Epidermal melanocyte (primary cell): Measurements from ENCODE around the gene GRIK5.

Experiments
- DNase-seq: peaks from one replicate; pipeline ENCODE4 v3.0.0; 2011; ENCODE audit warnings: low spot score; ENCODE audit not compliant: insufficient read length

Gene GRIK5

DNA sequence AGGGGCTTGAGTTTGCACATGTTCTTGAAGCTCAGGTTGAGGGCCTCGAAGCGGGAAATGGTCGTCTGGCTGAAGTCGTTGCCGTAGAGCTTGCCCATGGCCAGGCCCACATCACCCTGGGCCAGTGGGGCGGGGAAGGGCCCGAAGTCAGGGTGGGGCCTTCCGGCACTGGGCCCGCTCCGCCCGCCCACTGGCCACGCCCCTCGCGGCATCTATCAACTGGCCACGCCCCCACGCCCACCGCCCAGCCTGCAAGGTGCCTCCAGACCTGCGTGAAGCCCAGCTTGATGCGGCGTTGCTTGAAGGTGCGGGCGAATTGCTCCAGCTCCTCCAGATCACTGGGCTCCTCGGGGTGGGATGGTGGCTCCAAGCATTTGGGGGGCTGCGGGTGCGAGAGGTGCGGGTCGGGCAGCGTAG, 25.8 kb upstream of the GRIK5 start:
- no peak for DNase-seq

DNA sequence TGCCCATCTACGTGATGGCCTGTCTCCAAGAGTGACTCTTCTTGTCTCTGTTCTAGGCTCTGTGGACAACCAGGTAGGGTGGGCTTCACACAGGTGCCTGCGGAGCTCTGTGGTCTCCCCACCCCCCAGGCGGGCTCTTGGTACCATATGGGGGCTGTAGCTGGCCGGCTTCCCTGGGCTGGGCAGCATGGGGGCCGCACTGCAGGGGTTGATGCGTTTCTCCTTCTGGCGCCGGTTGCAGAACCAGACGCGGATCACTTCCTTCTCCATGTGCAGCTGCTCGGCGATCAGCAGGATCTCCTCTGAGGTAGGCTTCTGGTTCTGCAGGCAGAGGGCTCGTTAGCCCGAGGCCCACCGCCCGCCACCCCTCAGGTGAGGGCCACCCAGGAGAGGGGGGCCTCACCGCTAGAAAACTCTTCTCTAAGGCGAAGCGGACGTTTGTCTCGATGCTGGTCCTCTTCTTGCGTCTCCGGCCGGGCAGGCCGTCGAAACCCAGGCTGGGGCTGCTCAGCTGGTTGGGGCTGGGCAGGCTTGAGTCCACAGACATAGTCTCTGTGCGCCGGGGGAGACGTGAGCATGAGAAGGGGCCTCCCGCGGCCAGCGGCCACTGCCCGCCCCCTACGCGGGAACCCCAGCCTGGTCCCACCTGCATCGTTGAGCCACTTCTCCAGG, 25.3 kb upstream of the GRIK5 start:
- no peak for DNase-seq

DNA sequence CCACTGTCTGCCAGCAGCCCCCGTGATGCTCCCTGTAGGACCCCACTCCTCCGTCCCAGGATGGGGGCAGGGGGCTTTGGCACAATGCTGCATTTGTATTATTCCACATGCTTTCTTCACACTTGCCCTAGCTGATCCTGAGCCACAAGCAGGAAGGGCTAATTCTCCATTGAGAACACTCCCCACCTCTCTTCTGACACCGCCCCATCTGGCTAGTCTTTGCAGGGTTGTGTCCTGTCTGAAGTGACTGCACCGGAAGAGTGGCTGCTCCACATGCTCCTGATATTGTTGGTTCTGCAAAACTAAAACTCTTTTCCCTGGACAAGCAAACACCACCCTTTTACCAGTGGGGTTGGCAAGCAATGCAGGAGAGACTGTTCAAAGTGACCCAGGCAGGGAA, 23.9 kb upstream of the GRIK5 start:
- no peak for DNase-seq

DNA sequence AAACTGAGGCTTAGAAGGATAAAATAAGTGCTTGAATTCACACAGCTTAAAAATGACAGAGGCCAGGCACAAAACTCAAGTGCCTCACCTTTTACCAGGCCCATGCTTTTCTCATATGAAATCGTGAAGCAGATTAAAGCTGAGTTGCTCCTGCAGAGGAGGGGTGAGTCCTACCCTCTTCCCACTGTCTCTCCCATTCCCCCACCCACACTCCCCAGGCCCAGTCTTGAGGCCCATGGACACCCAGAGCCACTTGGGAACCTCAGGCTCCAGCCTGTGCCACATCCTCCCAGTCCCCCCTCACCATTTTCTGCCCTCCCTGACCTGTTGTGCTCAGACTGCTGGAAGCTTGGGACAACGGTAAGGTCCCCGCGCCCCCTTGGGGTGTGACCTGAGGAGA, 23.5 kb upstream of the GRIK5 start:
- DNase-seq, result no peak

DNA sequence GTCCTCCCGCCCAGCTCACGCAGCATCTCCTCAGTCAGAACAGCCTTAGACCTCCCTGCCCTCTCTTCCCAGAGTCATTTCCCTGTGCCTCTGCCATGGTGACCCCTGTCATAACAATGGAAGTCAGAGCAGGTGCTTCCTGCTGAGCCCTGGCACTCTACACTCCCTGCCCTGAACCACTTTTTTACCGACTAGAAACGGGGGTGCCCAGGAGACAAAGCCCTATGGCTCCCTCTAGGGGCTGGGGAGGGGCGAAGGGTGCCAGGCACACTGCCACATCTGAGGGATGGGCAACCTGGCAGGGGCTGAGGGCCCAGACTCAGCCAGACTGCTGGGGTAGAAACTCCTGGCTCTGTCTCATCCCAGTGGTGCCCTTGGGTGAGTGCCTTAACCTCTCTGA, 22.3 kb upstream of the GRIK5 start:
- no peak for DNase-seq

DNA sequence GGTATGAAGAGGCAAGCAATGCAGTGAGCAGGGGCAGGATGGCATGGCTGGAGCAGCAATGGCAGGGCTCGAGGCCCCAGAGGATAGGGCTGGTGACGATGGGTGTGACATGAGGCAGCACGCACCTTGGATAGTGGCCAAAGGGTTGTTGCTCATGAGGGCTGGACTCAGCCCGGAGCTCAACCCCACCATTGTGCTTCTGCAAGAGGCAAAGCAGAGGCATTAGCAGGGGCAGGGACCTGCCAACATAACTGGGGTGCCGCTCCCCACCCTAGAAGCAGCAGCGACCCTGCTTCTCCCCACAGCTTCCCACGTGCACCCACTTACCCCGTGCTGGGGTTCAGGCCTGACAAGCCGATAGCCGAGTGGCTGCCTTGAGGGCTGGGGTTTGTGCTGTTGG, 21.7 kb upstream of the GRIK5 start:
- DNase-seq, result no peak

DNA sequence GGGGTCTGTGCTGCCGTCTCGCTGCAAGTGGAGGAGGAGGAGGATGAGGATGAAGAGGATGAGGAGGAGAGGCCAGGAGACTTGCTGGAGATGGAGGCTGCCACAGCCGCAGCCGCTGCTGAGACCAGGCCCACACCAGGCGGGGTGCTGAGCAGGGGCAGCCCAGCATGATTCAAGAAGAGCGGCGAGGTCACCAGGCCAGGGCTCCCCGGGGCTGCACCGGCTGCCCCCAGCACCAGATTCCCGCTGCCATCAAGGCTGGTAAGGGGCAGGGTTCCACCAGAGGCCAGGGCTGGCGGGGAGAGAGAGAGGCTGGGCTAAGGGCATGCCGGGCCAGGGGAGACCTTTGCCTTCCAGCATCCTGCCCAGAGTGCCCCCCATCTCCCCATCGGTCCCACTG, 21.3 kb upstream of the GRIK5 start:
- no peak for DNase-seq

DNA sequence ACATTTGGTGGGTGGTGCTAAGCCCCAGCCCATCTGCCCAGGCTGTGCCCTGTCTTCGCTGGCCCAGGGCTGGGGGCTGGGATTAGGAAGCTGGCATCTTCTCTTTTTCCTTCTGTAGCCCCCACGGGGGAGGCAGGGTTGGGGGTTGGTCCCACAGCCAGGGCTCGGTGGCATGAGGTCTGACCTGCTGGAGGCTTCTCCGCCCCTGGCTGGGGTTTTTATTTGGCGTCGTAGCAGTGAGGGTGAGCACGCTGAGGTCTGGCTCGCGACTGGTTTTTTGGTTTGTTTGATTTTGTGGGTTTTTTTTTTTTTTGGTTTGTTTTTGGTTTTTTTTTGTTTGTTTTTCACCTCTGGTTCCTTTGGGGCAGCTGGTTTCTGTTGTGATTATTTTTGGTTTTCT, 20.7 kb upstream of the GRIK5 start:
- no peak for DNase-seq

DNA sequence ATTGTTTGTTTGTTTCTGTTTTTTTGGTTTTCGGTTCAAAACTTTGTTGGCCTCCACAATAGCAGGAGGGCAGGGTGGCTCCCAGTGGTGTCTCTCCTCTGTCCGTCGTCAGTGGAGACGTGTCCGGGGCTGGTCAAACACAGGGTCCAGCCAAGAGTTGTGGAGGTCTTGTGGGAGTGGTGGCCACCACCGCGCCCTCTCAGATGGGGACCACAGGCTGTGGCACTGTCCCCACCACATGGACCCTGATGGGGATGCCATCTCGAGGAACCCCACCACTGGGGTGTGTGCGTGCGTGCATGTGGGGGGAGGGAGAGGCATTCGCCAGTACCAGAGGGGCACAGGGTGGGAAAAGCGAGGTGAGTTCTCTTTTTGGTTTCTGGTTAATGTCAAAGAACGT, 19.8 kb upstream of the GRIK5 start:
- DNase-seq, result no peak

DNA sequence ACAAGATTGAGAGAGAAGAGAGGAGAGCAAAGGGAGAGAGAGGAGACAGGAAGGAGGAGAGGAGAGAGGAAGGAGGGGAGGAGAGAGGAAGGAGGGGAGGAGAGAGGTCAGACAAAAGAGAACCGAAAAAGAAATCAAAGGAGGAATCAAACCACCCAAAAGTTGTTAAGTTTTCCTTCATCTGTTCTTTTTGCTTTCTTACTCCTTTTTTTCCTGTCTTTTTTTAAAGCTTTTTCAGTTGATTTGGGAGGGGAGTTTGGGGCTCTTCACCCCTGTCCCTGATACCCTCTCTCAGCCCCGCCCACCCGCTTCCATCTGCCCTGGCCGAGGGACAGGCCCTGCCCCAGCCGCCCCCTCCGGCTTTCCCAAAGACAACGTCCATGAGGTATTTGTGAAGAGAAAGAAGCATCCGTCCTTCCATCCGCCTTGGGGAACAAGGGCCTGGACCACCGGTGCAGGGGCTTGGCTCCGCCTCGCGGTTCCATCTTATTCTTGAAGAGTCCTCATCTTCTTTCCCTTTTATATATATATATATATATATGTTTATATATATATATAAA, 19.3 kb upstream of the GRIK5 start:
- no peak for DNase-seq

DNA sequence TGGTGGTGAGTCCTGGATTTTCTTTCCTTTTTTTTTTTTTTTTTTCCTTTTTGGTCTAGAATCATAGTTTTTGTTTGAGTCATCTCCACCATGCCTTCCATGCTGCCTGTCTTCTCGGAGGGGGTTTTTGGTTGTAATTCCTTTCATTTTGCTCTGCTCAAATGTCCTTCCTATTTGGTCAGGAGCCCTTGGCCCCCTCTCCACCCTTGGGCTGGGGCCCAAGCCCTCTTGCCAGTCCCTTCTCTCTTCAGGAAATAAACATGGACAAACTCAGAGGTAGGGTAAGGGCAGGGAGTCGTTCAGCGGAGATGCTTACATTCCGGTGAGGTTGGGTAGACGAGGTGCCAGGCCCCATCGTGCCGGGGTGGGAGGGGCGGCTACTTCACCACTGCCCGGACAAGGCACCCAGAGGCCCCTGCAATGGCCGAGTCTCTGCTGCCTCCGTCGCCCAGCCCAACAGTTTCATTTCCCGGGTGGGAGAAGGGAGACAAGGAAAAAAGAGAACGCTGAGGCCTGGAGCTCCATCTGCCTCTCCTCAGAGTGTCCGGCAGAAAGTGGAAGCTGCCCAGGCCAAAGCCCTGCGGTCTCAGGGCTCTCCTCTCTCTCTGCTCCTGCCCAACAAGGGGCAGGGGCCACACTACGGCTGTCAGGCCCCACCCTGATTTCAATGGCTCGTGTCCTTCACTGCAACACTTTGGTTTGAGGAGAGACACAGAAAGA, 18.6 kb upstream of the GRIK5 start:
- DNase-seq, result no peak

DNA sequence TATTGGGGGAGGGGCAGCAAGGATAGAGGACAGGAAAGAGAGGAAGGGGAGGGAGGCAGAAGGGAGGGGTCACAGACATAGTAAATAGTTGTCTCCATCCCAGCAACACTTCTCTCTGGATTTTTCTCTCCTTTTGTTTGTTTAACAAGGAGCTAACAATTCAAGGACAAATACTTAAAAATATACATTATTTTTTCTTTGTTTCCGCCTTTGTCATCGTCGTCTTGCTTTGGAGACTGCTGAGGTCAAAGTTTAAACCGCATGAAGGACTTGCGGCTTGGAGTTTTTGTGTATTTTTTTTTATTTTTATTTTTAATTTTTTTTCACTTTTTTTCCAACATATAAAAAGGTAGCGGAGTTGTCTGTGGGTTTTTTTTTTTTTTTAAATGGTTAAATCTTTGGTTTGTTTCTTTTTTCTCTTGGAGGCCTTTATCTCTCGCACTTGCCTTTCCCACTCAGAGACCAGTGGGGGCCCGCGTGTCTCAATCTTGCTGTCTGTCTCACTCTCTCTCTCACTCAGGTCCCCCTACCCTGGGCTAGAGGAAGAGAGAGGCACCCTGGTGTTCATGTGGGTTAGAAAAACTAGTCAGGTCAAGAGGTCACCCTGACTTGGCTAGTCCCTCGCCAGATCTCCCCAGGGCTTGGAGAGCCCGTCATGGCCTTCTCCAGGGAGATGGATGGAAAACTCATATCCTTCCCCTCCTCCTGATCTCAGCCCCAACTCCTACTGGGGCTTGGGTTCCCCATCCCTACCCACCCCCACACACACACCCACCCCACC, 17.0 kb upstream of the GRIK5 start:
- DNase-seq, result no peak

DNA sequence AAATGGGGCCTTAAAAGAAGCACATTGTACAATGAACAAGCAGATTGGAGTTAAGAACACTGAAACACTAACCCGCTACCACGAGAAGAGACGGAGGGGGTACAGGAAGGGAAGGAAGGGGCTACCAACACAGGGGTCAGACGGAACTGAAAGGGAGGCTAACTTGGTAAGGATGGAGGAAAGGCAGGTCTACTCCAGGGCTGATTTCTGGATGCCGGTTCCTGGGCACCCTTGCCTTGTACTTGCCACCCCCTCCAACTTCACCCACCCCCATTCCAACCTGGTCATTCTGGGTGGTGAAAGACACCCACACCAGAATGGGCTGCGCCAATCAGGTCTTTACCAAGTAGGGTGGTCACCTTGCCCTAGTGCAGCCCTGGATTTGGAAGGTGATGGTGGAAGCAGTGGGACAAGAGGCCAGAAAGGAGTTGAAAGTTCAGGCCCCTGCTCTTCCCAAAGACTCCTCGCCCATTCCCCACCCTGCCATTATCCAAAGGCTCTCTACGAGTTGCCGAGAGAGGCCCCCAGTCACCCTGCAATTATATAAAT, 16.3 kb upstream of the GRIK5 start:
- DNase-seq, result no peak

DNA sequence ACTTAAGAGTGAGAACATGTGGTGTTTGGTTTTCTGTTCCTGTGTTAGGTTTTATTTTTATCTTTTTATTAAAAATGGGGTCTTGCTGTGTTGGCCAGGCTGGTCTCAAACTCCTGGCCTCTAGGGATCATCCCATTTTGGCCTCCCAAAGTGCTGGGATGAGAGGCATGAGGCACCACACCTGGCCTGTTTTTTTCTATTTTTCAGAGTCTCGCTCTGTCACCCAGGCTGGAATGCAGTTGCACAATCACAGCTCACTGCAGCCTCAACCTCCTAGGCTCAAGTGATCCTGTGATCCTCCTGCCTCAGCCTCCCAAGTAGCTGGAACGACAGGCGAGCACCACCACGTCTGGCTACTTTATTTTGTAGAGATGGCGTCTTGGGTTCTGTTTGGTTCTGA, 13.5 kb upstream of the GRIK5 start:
- DNase-seq, result no peak

DNA sequence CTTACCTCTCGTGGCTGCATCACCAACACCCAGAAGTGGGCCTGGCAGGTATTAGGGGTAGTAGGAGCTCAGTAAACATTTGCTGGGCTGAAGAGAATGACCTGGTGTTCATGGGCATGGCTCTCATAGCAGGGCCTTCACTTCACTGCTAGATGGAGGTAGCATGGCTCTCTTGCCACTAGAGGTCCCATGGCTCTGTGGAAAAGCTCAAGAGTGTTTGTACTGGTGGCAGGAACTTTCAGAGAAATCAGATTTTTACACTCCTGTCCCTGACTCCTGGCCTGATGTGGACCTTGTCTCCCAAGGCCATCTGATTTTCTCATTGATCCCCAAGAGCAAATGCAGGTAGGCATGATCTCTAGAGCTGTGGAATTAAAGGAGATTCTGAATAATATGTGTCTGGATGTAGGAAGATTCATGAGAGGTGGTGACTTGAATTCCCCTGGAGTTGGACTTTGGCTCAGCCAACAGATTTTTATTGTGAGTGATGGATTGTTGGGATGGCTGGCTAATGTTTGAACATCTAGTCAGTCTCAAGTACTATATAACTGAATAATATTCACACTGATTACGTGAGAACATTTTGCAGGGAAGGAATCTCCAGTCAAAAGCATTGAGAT, 11.7 kb upstream of the GRIK5 start:
- peak; percentile 65 for DNase-seq

DNA sequence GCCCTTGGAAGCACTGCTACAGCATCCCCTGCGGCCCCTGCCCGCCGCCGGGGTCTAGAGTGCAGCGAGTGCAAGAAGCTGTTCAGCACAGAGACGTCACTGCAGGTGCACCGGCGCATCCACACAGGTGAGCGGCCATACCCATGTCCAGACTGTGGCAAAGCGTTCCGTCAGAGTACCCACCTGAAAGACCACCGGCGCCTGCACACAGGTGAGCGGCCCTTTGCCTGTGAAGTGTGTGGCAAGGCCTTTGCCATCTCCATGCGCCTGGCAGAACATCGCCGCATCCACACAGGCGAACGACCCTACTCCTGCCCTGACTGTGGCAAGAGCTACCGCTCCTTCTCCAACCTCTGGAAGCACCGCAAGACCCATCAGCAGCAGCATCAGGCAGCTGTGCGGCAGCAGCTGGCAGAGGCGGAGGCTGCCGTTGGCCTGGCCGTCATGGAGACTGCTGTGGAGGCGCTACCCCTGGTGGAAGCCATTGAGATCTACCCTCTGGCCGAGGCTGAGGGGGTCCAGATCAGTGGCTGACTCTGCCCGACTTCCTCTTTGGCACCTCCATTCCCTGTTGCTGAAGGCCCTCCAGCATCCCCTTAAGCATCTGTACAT, 10.9 kb upstream of the GRIK5 start:
- no peak for DNase-seq

DNA sequence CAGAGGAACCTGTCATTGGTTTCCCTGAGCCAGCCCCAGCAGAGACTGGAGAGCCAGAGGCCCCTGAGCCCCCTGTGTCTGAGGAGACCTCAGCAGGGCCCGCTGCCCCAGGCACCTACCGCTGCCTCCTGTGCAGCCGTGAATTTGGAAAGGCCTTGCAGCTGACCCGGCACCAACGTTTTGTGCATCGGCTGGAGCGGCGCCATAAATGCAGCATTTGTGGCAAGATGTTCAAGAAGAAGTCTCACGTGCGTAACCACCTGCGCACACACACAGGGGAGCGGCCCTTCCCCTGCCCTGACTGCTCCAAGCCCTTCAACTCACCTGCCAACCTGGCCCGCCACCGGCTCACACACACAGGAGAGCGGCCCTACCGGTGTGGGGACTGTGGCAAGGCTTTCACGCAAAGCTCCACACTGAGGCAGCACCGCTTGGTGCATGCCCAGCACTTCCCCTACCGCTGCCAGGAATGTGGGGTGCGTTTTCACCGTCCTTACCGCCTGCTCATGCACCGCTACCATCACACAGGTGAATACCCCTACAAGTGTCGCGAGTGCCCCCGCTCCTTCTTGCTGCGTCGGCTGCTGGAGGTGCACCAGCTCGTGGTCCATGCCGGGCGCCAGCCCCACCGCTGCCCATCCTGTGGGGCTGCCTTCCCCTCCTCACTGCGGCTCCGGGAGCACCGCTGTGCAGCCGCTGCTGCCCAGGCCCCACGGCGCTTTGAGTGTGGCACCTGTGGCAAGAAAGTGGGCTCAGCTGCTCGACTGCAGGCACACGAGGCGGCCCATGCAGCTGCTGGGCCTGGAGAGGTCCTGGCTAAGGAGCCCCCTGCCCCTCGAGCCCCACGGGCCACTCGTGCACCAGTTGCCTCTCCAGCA, 10.1 kb upstream of the GRIK5 start:
- DNase-seq, result no peak

DNA sequence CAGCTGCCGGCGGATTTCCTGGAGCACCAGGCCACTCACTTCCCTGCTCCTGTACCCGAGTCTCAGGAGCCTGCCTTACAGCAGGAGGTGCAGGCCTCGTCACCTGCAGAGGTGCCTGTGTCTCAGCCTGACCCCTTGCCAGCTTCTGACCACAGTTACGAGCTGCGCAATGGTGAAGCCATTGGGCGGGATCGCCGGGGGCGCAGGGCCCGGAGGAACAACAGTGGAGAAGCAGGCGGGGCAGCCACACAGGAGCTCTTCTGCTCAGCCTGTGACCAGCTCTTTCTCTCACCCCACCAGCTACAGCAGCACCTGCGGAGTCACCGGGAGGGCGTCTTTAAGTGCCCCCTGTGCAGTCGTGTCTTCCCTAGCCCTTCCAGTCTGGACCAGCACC, 9.3 kb upstream of the GRIK5 start:
- DNase-seq, result no peak

DNA sequence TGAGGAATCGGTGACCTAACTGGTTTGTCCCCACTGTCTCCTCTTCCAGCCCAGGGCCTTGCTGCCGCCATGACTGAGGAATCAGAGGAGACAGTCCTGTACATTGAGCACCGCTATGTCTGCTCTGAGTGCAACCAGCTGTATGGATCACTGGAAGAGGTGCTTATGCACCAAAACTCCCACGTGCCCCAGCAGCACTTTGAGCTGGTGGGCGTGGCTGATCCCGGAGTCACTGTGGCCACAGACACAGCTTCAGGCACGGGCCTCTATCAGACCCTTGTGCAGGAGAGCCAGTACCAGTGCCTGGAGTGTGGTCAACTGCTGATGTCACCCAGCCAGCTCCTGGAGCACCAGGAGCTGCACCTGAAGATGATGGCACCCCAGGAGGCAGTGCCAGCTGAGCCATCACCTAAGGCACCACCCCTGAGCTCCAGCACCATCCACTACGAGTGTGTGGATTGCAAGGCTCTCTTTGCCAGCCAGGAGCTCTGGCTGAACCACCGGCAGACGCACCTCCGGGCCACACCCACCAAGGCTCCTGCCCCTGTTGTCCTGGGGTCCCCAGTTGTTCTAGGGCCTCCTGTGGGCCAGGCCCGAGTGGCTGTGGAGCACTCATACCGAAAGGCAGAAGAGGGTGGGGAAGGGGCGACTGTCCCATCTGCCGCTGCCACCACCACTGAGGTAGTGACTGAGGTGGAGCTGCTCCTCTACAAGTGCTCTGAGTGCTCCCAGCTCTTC, 8.7 kb upstream of the GRIK5 start:
- DNase-seq, result no peak
